SK-N-SH treated with all-trans-retinoic acid at 6 μM for 48 hours (cell line): Measurements from ENCODE around the gene FAM171A2.

ENCODE experiments used
- CREB5 ChIP-seq: fragments of 250-450 bp; sonication (Bioruptor Pico); IDR thresholded peaks from 2 replicates; pipeline ENCODE4 v1.5.1; 2020; ENCODE audit warnings: low read depth, mild to moderate bottlenecking, moderate library complexity
- ESRRG ChIP-seq: fragments of 250-450 bp; sonication (Bioruptor Pico); IDR thresholded peaks from 2 replicates; pipeline ENCODE4 v1.6.1; 2021; ENCODE audit warnings: mild to moderate bottlenecking
- GLIS3 ChIP-seq: fragments of 250-450 bp; sonication (Bioruptor Pico); IDR thresholded peaks from 2 replicates; pipeline ENCODE4 v1.5.0; 2020; ENCODE audit warnings: mild to moderate bottlenecking, moderate library complexity
- PATZ1 ChIP-seq: fragments of 250-450 bp; sonication (Bioruptor Pico); IDR thresholded peaks from 2 replicates; pipeline ENCODE4 v1.8.0; 2020; ENCODE audit warnings: mild to moderate bottlenecking, moderate library complexity, borderline replicate concordance
- RARB ChIP-seq: fragments of 250-450 bp; sonication (Bioruptor Pico); IDR thresholded peaks from 2 replicates; pipeline ENCODE4 v1.8.0; 2021; ENCODE audit warnings: mild to moderate bottlenecking, moderate library complexity
- SNAI2 ChIP-seq: fragments of 250-450 bp; sonication (Bioruptor Pico); IDR thresholded peaks from 2 replicates; pipeline ENCODE4 v1.5.0; 2020; ENCODE audit warnings: mild to moderate bottlenecking, moderate library complexity
- ZC3H10 ChIP-seq: fragments of 250-450 bp; sonication (Bioruptor Pico); IDR thresholded peaks from 2 replicates; pipeline ENCODE4 v1.5.1; 2021; ENCODE audit warnings: mild to moderate bottlenecking, moderate library complexity
- ZFP3 ChIP-seq: fragments of 250-450 bp; sonication (Bioruptor Pico); IDR thresholded peaks from 2 replicates; pipeline ENCODE4 v1.5.0; 2020; ENCODE audit warnings: mild to moderate bottlenecking, moderate library complexity
- ZNF70 ChIP-seq: fragments of 450-650 bp; formaldehyde crosslinking; IDR thresholded peaks from 2 replicates; pipeline ENCODE4 v1.5.0; 2020; ENCODE audit warnings: mild to moderate bottlenecking, moderate library complexity

GRCh38 chr17:44307387-44308186, 56.1 kb downstream of the FAM171A2 start:
- TF ChIP-seq PATZ1 (0 out of 2 replicates have a peak, but pooled peaks have one; percentile 41), CREB5 (CRISPR knock-in tag) (no peak), ZC3H10 (CRISPR knock-in tag) (no peak), RARB (CRISPR knock-in tag) (no peak), SNAI2 (no peak), GLIS3 (CRISPR knock-in tag) (no peak), ESRRG (CRISPR knock-in tag) (no peak), ZNF70 (no peak), ZFP3 (CRISPR knock-in tag) (no peak)
